KMS-11 (cell line): ENCODE results near the gene ZFY.

Experiments used
- H2AFZ ChIP-seq: fragments of 200-600 bp; sonication (generic); 2 replicates; pipeline ENCODE4 v1.6.1; 2016; ENCODE audit warnings: antibody characterized with exemption, mixed run types, low read depth
- H3K27ac ChIP-seq: fragments of 200-600 bp; sonication (generic); 2 replicates; pipeline ENCODE4 v1.6.1; 2016; ENCODE audit warnings: mild to moderate bottlenecking, mixed run types
- H3K27me3 ChIP-seq: fragments of 200-600 bp; sonication (generic); 2 replicates; pipeline ENCODE4 v1.6.1; 2017; ENCODE audit warnings: mild to moderate bottlenecking, low read depth, mixed run types, moderate library complexity; ENCODE audit not compliant: insufficient read depth
- H3K36me3 ChIP-seq: fragments of 200-600 bp; sonication (generic); 2 replicates; pipeline ENCODE4 v1.6.1; 2017; ENCODE audit warnings: mild to moderate bottlenecking, mixed run types; ENCODE audit not compliant: insufficient read depth
- H3K4me1 ChIP-seq: fragments of 200-600 bp; sonication (generic); 2 replicates; pipeline ENCODE4 v1.6.1; 2016; ENCODE audit warnings: mild to moderate bottlenecking, low read depth, mixed run types; ENCODE audit not compliant: poor library complexity, severe bottlenecking
- H3K4me2 ChIP-seq: fragments of 200-600 bp; sonication (generic); 2 replicates; pipeline ENCODE4 v1.7.0; 2016; ENCODE audit warnings: mild to moderate bottlenecking, mixed run types
- H3K4me3 ChIP-seq: fragments of 200-600 bp; sonication (generic); IDR thresholded peaks from 2 replicates; pipeline ENCODE4 v1.6.1; 2017; ENCODE audit warnings: low read depth, low read length, mixed read lengths; ENCODE audit not compliant: insufficient read depth
- H3K79me2 ChIP-seq: fragments of 200-600 bp; sonication (generic); 2 replicates; pipeline ENCODE4 v1.6.1; 2016; ENCODE audit warnings: low read depth, mixed run types; ENCODE audit not compliant: insufficient read depth
- H3K9ac ChIP-seq: fragments of 200-600 bp; sonication (generic); 2 replicates; pipeline ENCODE4 v1.6.1; 2016; ENCODE audit warnings: mild to moderate bottlenecking, mixed run types
- H4K20me1 ChIP-seq: fragments of 200-600 bp; sonication (generic); 2 replicates; pipeline ENCODE4 v1.6.1; 2016; ENCODE audit warnings: mild to moderate bottlenecking, mixed run types; ENCODE audit not compliant: insufficient read depth
- CTCF ChIP-seq: fragments of 200-600 bp; sonication (generic); conservative IDR thresholded peaks from 2 replicates; pipeline ENCODE4 v1.6.1; 2017; ENCODE audit warnings: low read depth, mild to moderate bottlenecking, antibody characterized with exemption, low read length, moderate library complexity, mixed read lengths

Gene ZFY

GRCh38 chrY:2934078-2934477 lies 1.1 kb upstream of the ZFY start:
- no peaks in the 10 kb centered on the region for H3K36me3 ChIP-seq
- no peak overlapping the region for H2AFZ ChIP-seq
- H3K4me3 ChIP-seq: no peak overlapping the region
- no peaks in the 10 kb centered on the region for H3K79me2 ChIP-seq
- no peak for TF ChIP-seq CTCF
- no peaks in the 10 kb centered on the region for H3K4me1 ChIP-seq
- no peak overlapping the region for H3K27ac ChIP-seq
- no peaks in the 10 kb centered on the region for H3K27me3 ChIP-seq
- H3K4me2 ChIP-seq: no peak overlapping the region
- no peak overlapping the region for H3K9ac ChIP-seq
- no peaks in the 10 kb centered on the region for H4K20me1 ChIP-seq

GRCh38 chrY:2935716-2936435 lies 695 bp downstream of the ZFY start:
- no peaks in the 10 kb centered on the region for H3K4me1 ChIP-seq
- no peak overlapping the region for H3K4me3 ChIP-seq
- H3K27me3 ChIP-seq: no peaks in the 10 kb centered on the region
- H4K20me1 ChIP-seq: no peaks in the 10 kb centered on the region
- no peak for TF ChIP-seq CTCF
- no peak overlapping the region for H3K9ac ChIP-seq
- no peaks in the 10 kb centered on the region for H3K36me3 ChIP-seq
- H3K4me2 ChIP-seq: no peak overlapping the region
- no peaks in the 10 kb centered on the region for H3K79me2 ChIP-seq
- H3K27ac ChIP-seq: no peak overlapping the region
- no peak overlapping the region for H2AFZ ChIP-seq

- TF ChIP-seq CTCF: no peak
- H3K4me1 ChIP-seq: no peaks in the 10 kb centered on the region
These were observed 1.2 kb downstream of the ZFY start for GRCh38 chrY:2936436-2936750.

GRCh38 chrY:2937149-2937548 lies 2.0 kb downstream of the ZFY start:
- Histone ChIP-seq H3K9ac (no peak overlapping the region), H2AFZ (no peak overlapping the region), H3K79me2 (no peaks in the 10 kb centered on the region), H3K4me1 (no peaks in the 10 kb centered on the region), H4K20me1 (no peaks in the 10 kb centered on the region), H3K27ac (no peak overlapping the region), H3K36me3 (no peaks in the 10 kb centered on the region), H3K27me3 (no peaks in the 10 kb centered on the region), H3K4me3 (no peak overlapping the region), H3K4me2 (no peak overlapping the region)
- no peak for TF ChIP-seq CTCF

More at GRCh38 chrY:2936436-2936750, 1.2 kb downstream of the ZFY start:
- Histone ChIP-seq H3K27ac (no peak overlapping the region), H2AFZ (no peak overlapping the region), H3K4me3 (no peak overlapping the region), H3K4me2 (no peak overlapping the region), H3K36me3 (no peaks in the 10 kb centered on the region), H3K27me3 (no peaks in the 10 kb centered on the region), H3K79me2 (no peaks in the 10 kb centered on the region), H3K9ac (no peak overlapping the region), H4K20me1 (no peaks in the 10 kb centered on the region)
